WERI-Rb-1 (cell line): ENCODE results near the gene SORL1.

Experiments used
- DNase-seq: peaks from one replicate; pipeline ENCODE4 v3.0.0-alpha.2; 2020
- H3K27ac ChIP-seq: fragments of 250-450 bp; sonication (Bioruptor Pico); 2 replicates; pipeline ENCODE4 v1.5.1; 2020; ENCODE audit warnings: mild to moderate bottlenecking, moderate library complexity
- H3K27me3 ChIP-seq: fragments of 250-450 bp; sonication (Bioruptor Pico); 2 replicates; pipeline ENCODE4 v1.5.1; 2021; ENCODE audit warnings: mild to moderate bottlenecking, low read depth, moderate library complexity; ENCODE audit not compliant: insufficient read depth, severe bottlenecking
- H3K36me3 ChIP-seq: fragments of 250-450 bp; sonication (Bioruptor Pico); 2 replicates; pipeline ENCODE4 v1.5.1; 2020; ENCODE audit warnings: mild to moderate bottlenecking, moderate library complexity
- H3K4me3 ChIP-seq: 2 replicates; pipeline ENCODE4 v1.5.1; 2011; ENCODE audit warnings: low read depth, mild to moderate bottlenecking, control low read depth, low read length
- H3K9me3 ChIP-seq: fragments of 250-450 bp; sonication (Bioruptor Pico); 2 replicates; pipeline ENCODE4 v1.5.1; 2021; ENCODE audit warnings: mild to moderate bottlenecking, moderate library complexity; ENCODE audit not compliant: severe bottlenecking
- TF ChIP-seq, protein P1 (sequence below): IDR thresholded peaks from 2 replicates; pipeline ENCODE4 v1.5.1; 2011; ENCODE audit warnings: low read depth, mild to moderate bottlenecking, control low read depth, inconsistent platforms, low read length

The SORL1 gene

DNA sequence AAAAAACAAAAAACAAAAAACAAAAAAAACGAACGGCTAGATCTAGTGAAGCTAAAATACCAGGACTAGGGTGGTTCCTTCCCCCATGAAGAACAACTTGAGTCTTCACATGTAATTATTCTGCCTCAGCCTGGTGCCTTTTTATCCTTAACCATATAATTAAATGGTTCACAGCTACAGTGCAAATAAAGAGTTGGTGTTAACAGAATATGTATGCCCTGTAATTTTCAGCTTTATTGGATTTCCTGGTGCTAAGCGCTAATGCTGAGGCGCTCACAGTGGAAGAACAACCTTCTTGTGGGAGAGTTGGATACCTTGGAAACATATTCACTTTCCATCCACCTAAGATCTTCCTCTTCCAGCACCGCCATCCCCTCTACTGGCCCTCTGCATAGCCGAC is 159.1 kb downstream of the SORL1 start:
- H3K4me3 ChIP-seq = no peak overlapping the region
- H3K9me3 ChIP-seq = no peaks in the 10 kb centered on the region
- no peak for DNase-seq
- TF ChIP-seq, protein P1, sequence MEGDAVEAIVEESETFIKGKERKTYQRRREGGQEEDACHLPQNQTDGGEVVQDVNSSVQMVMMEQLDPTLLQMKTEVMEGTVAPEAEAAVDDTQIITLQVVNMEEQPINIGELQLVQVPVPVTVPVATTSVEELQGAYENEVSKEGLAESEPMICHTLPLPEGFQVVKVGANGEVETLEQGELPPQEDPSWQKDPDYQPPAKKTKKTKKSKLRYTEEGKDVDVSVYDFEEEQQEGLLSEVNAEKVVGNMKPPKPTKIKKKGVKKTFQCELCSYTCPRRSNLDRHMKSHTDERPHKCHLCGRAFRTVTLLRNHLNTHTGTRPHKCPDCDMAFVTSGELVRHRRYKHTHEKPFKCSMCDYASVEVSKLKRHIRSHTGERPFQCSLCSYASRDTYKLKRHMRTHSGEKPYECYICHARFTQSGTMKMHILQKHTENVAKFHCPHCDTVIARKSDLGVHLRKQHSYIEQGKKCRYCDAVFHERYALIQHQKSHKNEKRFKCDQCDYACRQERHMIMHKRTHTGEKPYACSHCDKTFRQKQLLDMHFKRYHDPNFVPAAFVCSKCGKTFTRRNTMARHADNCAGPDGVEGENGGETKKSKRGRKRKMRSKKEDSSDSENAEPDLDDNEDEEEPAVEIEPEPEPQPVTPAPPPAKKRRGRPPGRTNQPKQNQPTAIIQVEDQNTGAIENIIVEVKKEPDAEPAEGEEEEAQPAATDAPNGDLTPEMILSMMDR = no peak
- no peaks in the 10 kb centered on the region for H3K27me3 ChIP-seq
- no peaks in the 10 kb centered on the region for H3K36me3 ChIP-seq
- H3K27ac ChIP-seq = no peak overlapping the region

DNA sequence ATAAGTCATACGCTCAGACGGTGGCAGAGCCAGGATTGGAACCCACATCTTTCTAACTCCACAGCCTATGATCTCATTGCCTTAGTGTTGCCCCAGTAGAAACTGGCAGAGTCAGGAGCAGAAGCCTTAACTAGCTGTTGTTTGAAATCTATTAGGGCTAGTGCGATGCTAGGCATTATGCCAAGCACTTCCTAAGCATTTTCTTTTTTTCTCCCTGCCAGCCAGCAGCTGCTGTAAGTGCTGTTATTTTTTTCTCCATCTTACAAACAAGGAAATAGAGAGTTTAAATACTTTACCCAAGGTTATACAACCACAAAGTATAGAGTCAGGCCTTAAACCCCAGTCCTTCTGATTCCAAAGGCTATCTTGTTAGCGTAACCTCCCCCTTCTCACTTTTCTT is 161.6 kb downstream of the SORL1 start:
- Histone ChIP-seq H3K4me3 (no peak overlapping the region), H3K9me3 (no peaks in the 10 kb centered on the region), H3K36me3 (no peaks in the 10 kb centered on the region), H3K27me3 (no peaks in the 10 kb centered on the region), H3K27ac (no peak overlapping the region)
- no peak for DNase-seq
- TF ChIP-seq, protein P1 = no peak

DNA sequence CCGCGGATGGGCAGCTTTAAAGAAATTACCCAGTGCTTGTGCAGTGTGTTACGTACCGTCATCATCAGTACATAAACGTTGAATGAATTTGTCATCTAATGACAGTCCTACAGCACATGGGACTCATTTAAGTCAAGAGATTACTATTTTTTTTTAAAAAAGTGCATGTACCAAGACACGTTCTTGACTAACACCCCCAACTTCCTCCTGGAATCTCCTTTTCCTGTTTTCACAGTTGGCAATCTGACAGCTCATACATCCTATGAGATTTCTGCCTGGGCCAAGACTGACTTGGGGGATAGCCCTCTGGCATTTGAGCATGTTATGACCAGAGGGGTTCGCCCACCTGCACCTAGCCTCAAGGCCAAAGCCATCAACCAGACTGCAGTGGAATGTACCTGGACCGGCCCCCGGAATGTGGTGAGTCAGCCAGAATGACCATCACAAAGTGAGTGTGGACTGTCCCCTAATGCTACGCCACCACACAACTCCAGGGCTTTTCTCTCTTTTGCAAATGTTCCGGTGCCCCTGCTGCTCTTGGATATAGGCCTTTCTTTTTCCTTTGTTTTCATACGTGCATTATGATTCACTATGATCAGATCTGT is 162.6 kb downstream of the SORL1 start:
- no peaks in the 10 kb centered on the region for H3K36me3 ChIP-seq
- DNase-seq = no peak

DNA sequence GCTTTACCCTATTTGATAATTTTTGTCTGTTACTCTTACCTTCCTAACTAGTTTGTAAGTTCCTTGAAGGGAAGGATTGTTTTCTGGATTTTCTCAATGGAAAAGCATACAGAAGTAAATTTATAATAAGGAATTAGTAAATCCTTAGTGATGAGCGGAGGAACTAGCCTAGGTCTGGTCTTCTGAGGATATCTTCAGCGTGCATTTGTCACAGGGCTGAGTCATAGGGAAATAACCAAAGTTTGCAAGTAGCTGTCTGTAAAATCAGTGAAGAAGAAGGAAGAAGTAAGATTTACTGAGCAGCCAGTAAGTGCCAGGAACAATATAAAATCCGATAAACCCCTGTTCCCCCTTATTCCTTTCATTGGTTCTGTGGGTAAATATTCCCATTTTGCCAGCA is 163.4 kb downstream of the SORL1 start:
- Histone ChIP-seq H3K27ac (no peak overlapping the region), H3K27me3 (no peaks in the 10 kb centered on the region)
- DNase-seq = no peak

More for the DNA sequence above, 162.6 kb downstream of the SORL1 start:
- Histone ChIP-seq H3K27ac (no peak overlapping the region), H3K9me3 (no peaks in the 10 kb centered on the region), H3K27me3 (no peaks in the 10 kb centered on the region), H3K4me3 (no peak overlapping the region)
- TF ChIP-seq, protein P1 = no peak

DNA sequence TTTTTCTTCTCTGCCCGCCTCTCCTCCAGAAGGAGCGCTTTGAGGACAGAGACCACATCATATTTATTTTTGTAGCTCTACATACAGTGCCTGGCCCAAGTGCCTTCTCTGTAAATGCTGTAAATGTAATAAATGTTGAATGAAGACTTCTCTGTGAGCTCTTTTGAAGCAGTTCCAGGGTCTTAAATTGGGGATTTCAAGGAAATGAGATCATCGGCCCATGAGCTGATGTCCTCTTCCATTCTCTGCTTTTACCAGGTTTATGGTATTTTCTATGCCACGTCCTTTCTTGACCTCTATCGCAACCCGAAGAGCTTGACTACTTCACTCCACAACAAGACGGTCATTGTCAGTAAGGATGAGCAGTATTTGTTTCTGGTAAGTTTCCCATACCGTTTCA is 166.4 kb downstream of the SORL1 start:
- Histone ChIP-seq H3K27me3 (no peaks in the 10 kb centered on the region), H3K27ac (no peak overlapping the region), H3K36me3 (no peaks in the 10 kb centered on the region), H3K9me3 (no peaks in the 10 kb centered on the region), H3K4me3 (no peak overlapping the region)
- TF ChIP-seq, protein P1 = no peak
- DNase-seq = no peak

More for the DNA sequence above, 163.4 kb downstream of the SORL1 start:
- Histone ChIP-seq H3K36me3 (no peaks in the 10 kb centered on the region), H3K4me3 (no peak overlapping the region), H3K9me3 (no peaks in the 10 kb centered on the region)
- TF ChIP-seq, protein P1 = no peak
